H1 (cell line): ENCODE measurements around the gene CHAC1. TPM values are rescaled to one million over a fixed set of nuclear protein-coding genes. Genes with fewer than 3 reads are reported as not detected.

ENCODE experiments used
- BACH1 ChIP-seq: IDR thresholded peaks from 2 replicates; pipeline ENCODE4 v1.6.1; 2012; ENCODE audit warnings: low read length, improper control_type of control experiment
- HDAC2 ChIP-seq, 2 experiments: fragments of 300-600 bp in 1 of 2; sonication (generic) in 1 of 2; IDR thresholded peaks; 2 replicates each; pipeline ENCODE4 v1.6.1; 2011 to 2012; ENCODE audit warnings: low read depth in 2 of 2, low read length in 2 of 2, mild to moderate bottlenecking in 2 of 2, moderate library complexity in 2 of 2, borderline replicate concordance in 1 of 2, inconsistent platforms in 1 of 2
- polyA plus RNA-seq, 7 experiments: library from polyadenylated mRNA; depleted of rRNA in 3 of 7; stranded (reverse) in 5 of 7; unstranded in 2 of 7; fragments of >200 nt in 5 of 7; fragments of 200-250 nt in 2 of 7; gene quantifications; 1 replicate in 5 of 7; 2 replicates in 1 of 7; 4 replicates in 1 of 7; pipeline versions ENCODE4 v1.2.1 to v1.2.3, GENCODE V29; 2011 to 2013; ENCODE audit warnings: missing spikeins in 2 of 7, mixed read lengths in 2 of 7
- total RNA-seq: library from RNA; stranded (reverse); fragmentation: NEBNext Ultra II Directional; extraction: Animal tissue kit (Norgen Biotek cat#: 25700); gene quantifications from 2 replicates; pipeline ENCODE4 v1.2.1, GENCODE V29; 2021

The CHAC1 gene
- total and polyA plus RNA-seq, 2 of the 8 experiments (the other 6 are each of a cell fraction or from before 2014, with no cell fraction given) = 34.3 to 159 TPM

DNA sequence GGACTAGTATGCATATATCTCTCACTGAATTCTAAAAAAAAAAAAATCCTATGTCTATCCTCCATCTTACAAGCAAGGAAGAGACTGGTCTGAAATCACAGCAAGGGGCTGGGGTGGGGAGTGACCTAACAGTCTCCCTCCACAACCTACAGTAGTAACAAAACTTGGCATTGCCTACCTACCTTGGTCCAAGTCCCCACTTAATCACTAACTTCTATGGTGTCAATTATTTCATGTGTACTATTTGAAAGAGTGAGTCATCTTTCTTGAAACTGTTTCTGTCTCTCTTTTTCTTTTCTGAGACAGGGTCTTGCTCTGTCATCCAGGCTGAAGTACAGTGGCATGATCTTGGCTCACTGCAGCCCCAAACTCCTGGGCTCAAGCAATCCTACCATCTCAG is 36.8 kb downstream of the CHAC1 start (continued):
- TF ChIP-seq HDAC2 (IDR thresholded peaks at IDR 0.05; ENCODE audit: borderline replicate concordance in 1 of 2, low read depth in 2 of 2, low read length in 2 of 2) (no peak), BACH1 (no peak)
- TF ChIP-seq, all 59 proteins: peak for 0
